HepG2 (cell line): Measurements from ENCODE around the gene MUSK. TPM values are rescaled to one million over a fixed set of nuclear protein-coding genes. Genes with fewer than 3 reads are reported as not detected.

ENCODE experiments used
- ATAC-seq: fragments of 200-7000 bp; cut with Tn5 transposase; 3 replicates; pipeline ENCODE4 v1.9.1; 2020; ENCODE audit warnings: mild to moderate bottlenecking, moderate library complexity
- BruUV-seq: library from RNA; stranded (reverse); fragments of 400-500 nt; replicated peaks from 2 replicates; lab custom pipeline; 2021; lab: Mats Ljungman, UMichigan
- CTCF ChIA-PET: fragments of 300-600 bp; formaldehyde crosslinking; extraction: SDS; loops from one replicate; lab custom pipeline; 2021; ENCODE audit warnings: low total read pairs, inconsistent platforms, low intra/inter-chr PET ratio; lab: Yijun Ruan, JAX
- POLR2A ChIA-PET: fragments of 350-600 bp; sonication (Branson Sonifier 250); formaldehyde crosslinking; loops from one replicate; lab custom pipeline; 2020; ENCODE audit warnings: antibody characterized with exemption, inconsistent platforms; lab: Yijun Ruan, JAX
- DNase-seq: peaks from one replicate; pipeline ENCODE4 v3.0.0-alpha.2; 2015; ENCODE audit warnings: low spot score
- FAIRE-seq: peaks from 3 replicates; lab custom pipeline; 2011; peaks lifted over from hg19 to GRCh38; lab: Jason Lieb, UNC
- H2AFZ ChIP-seq: one replicate; pipeline ENCODE4 v1.6.1; 2011; ENCODE audit warnings: low read length, inconsistent platforms
- H3K27ac ChIP-seq: fragments of 300-600 bp; 3 replicates; pipeline ENCODE4 v1.8.0; 2011; ENCODE audit warnings: mixed run types, mild to moderate bottlenecking, mixed read lengths, low read length, inconsistent platforms; ENCODE audit not compliant: insufficient read depth; ENCODE audit errors: extremely low read length
- H3K27me3 ChIP-seq, 2 experiments: fragments of 200-600 bp in 1 of 2; 2 replicates in 1 of 2; 3 replicates in 1 of 2; pipeline versions ENCODE4 v1.6.0 to v1.8.0; 2011; ENCODE audit warnings: low read length in 2 of 2, mild to moderate bottlenecking in 2 of 2, moderate library complexity in 2 of 2, inconsistent platforms in 1 of 2; ENCODE audit not compliant: insufficient read depth in 2 of 2, control insufficient read depth in 1 of 2
- H3K36me3 ChIP-seq, 2 experiments: fragments of 200-600 bp in 1 of 2; replicated peaks in 1 of 2; 2 replicates in 1 of 2; 3 replicates in 1 of 2; pipeline versions ENCODE4 v1.5.1 to v1.8.0; 2011; ENCODE audit warnings: low read length in 2 of 2, inconsistent platforms in 1 of 2; ENCODE audit not compliant: insufficient read depth in 2 of 2, control insufficient read depth in 1 of 2
- H3K4me1 ChIP-seq: 2 replicates; pipeline ENCODE4 v1.5.1; 2012; ENCODE audit warnings: low read length, inconsistent platforms; ENCODE audit not compliant: insufficient read depth
- H3K4me2 ChIP-seq: 2 replicates; pipeline ENCODE4 v1.6.0; 2011; ENCODE audit warnings: low read depth, low read length, inconsistent platforms
- H3K4me3 ChIP-seq, 3 experiments: fragments of 200-600 bp in 1 of 3; sonication (generic), shearing (Covaris generic) in 1 of 3; replicated peaks in 1 of 3; 2 replicates each; pipeline ENCODE4 v1.5.1; 2011 to 2016; ENCODE audit warnings: low read length in 3 of 3, inconsistent platforms in 2 of 3, low read depth in 2 of 3, mild to moderate bottlenecking in 2 of 3, control low read depth in 1 of 3, mixed read lengths in 1 of 3; ENCODE audit not compliant: insufficient read depth in 1 of 3
- H3K79me2 ChIP-seq: one replicate; pipeline ENCODE4 v1.6.1; 2011; ENCODE audit warnings: low read length, inconsistent platforms; ENCODE audit not compliant: insufficient read depth
- H3K9ac ChIP-seq: 2 replicates; pipeline ENCODE4 v1.6.0; 2011; ENCODE audit warnings: mild to moderate bottlenecking, low read depth, low read length, inconsistent platforms; ENCODE audit not compliant: insufficient read depth
- H3K9me3 ChIP-seq: 2 replicates; pipeline ENCODE4 v1.5.1; 2012; ENCODE audit warnings: mild to moderate bottlenecking, low read length
- H4K20me1 ChIP-seq: 2 replicates; pipeline ENCODE4 v1.6.0; 2011; ENCODE audit warnings: inconsistent platforms, mild to moderate bottlenecking, low read length, moderate library complexity; ENCODE audit not compliant: insufficient read depth
- AGO2 ChIP-seq: fragments of 200-400 bp; formaldehyde crosslinking; optimal IDR thresholded peaks from 2 replicates; pipeline ENCODE3; 2017; ENCODE audit warnings: mild to moderate bottlenecking, low read depth, low read length, moderate library complexity
- CHD4 ChIP-seq: fragments of 200-600 bp; sonication (generic); IDR thresholded peaks from 2 replicates; pipeline ENCODE4 v1.7.0; 2017; ENCODE audit warnings: mild to moderate bottlenecking, low read length, borderline replicate concordance
- GMEB2 ChIP-seq: IDR thresholded peaks from 2 replicates; pipeline ENCODE4 v1.6.1; 2016; ENCODE audit warnings: missing biosample characterization, missing genetic modification reagents, low read depth
- HINFP ChIP-seq: sonication (generic); formaldehyde crosslinking; IDR thresholded peaks from 2 replicates; pipeline ENCODE4 v1.4.0; 2020; ENCODE audit warnings: low read depth, mild to moderate bottlenecking, missing genetic modification reagents
- MTF1 ChIP-seq: sonication (generic); formaldehyde crosslinking; IDR thresholded peaks from 2 replicates; pipeline ENCODE4 v1.5.0; 2020; ENCODE audit warnings: missing genetic modification reagents
- PLRG1 ChIP-seq: fragments of 450-650 bp; conservative IDR thresholded peaks from 2 replicates; pipeline ENCODE4 v1.6.1; 2016
- PRDM4 ChIP-seq: sonication (generic); formaldehyde crosslinking; IDR thresholded peaks from 2 replicates; pipeline ENCODE4 v1.9.0; 2021; ENCODE audit warnings: missing genetic modification reagents, borderline replicate concordance
- RBAK ChIP-seq: sonication (generic); formaldehyde crosslinking; IDR thresholded peaks from 2 replicates; pipeline ENCODE4 v1.5.1; 2020; ENCODE audit warnings: mild to moderate bottlenecking, missing genetic modification reagents
- SIN3B ChIP-seq: fragments of 150-350 bp; IDR thresholded peaks from 2 replicates; pipeline ENCODE4 v1.6.1; 2014; ENCODE audit warnings: low read length
- ZNF20 ChIP-seq: sonication (generic); formaldehyde crosslinking; IDR thresholded peaks from 2 replicates; pipeline ENCODE4 v1.4.0; 2020; ENCODE audit warnings: mild to moderate bottlenecking, moderate library complexity, missing genetic modification reagents
- ZNF552 ChIP-seq: sonication (generic); formaldehyde crosslinking; IDR thresholded peaks from 2 replicates; pipeline ENCODE4 v1.9.0; 2022; ENCODE audit warnings: missing genetic modification reagents, mild to moderate bottlenecking, borderline replicate concordance
- ZNF607 ChIP-seq: sonication (generic); formaldehyde crosslinking; IDR thresholded peaks from 2 replicates; pipeline ENCODE4 v1.5.1; 2020; ENCODE audit warnings: missing genetic modification reagents, mild to moderate bottlenecking, borderline replicate concordance
- ZNF788 ChIP-seq: sonication (generic); formaldehyde crosslinking; IDR thresholded peaks from 2 replicates; pipeline ENCODE4 v1.5.0; 2020; ENCODE audit warnings: mild to moderate bottlenecking, missing genetic modification reagents, borderline replicate concordance
- in situ Hi-C: cut with HindIII; loops from 2 replicates; pipeline ENCODE4 v1.10.0; 2017; ENCODE audit warnings: low pct_unique_long_range_greater_than_20kb; ENCODE audit not compliant: extremely low pct_ligation_motif_present
- intact Hi-C: fragments of 100-400 bp; cut with micrococcal nuclease; formaldehyde crosslinking; loops from one replicate; pipeline ENCODE4 v1.10.0; 2022; ENCODE audit not compliant: unreplicated experiment
- polyA plus RNA-seq, 8 experiments: library from polyadenylated mRNA; depleted of rRNA in 3 of 8; stranded (reverse) in 7 of 8; unstranded in 1 of 8; fragments of >200 nt; fragmentation: Illumina TruSeq in 4 of 8; extraction: Trizol in 4 of 8; gene quantifications; 2 replicates each; pipeline versions ENCODE4 v1.2.1 to v1.2.3, GENCODE V29; 2011 to 2016; ENCODE audit warnings: low read depth in 4 of 8, missing spikeins in 1 of 8, mixed read lengths in 1 of 8; ENCODE audit not compliant: insufficient read depth in 1 of 8
- total RNA-seq, 5 experiments: library from RNA; depleted of rRNA; stranded (reverse); fragments of >200 nt; fragmentation: Illumina TruSeq; extraction: Trizol; gene quantifications; 2 replicates each; pipeline ENCODE4 v1.2.3, GENCODE V29; 2016; ENCODE audit warnings: low read depth in 1 of 5
- TF ChIP-seq, protein P1 (sequence below): sonication (generic); formaldehyde crosslinking; IDR thresholded peaks from 2 replicates; pipeline ENCODE4 v1.8.1; 2023; ENCODE audit warnings: missing genetic modification reagents, mild to moderate bottlenecking, borderline replicate concordance
- TF ChIP-seq, protein P2 (sequence below), 2 experiments: sonication (generic) in 1 of 2; formaldehyde crosslinking in 1 of 2; IDR thresholded peaks; 2 replicates each; pipeline versions ENCODE4 v1.4.0 to v1.6.1; 2018 to 2020; ENCODE audit warnings: missing genetic modification reagents in 2 of 2, borderline replicate concordance in 1 of 2, low read depth in 1 of 2, mild to moderate bottlenecking in 1 of 2, missing biosample characterization in 1 of 2

MUSK gene
- total and polyA plus RNA-seq, 2 of the 13 experiments (the other 11 are each of a cell fraction or from before 2014, with no cell fraction given), result not detected

DNA sequence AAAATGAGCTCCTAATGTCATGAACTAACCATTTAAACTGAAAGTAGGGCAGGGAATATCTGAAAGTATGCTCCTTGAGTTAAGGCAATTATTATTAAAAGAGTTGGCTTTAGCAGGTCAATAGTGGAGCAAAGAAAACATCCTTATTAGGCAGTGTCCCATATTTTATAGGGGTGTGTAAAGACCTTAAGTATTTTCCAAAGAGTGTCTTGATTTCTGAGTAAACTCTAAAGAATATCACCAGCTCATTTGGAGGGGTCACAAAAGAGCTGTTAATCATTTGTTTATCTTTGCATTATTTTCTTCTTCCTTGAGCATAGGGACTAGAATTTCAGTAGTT is 109.3 kb downstream of the MUSK start:
- Histone ChIP-seq H3K4me3 (no peak overlapping the region), H3K27ac (no peak overlapping the region), H3K27me3 (no peaks in the 10 kb centered on the region; a peak in 1 of 5 replicates), H3K36me3 (no peaks in the 10 kb centered on the region), H3K9ac (no peak overlapping the region), H3K9me3 (no peaks in the 10 kb centered on the region), H2AFZ (no peak overlapping the region), H3K4me2 (no peak overlapping the region), H4K20me1 (no peaks in the 10 kb centered on the region), H3K4me1 (no peaks in the 10 kb centered on the region), H3K79me2 (no peaks in the 10 kb centered on the region)
- FAIRE-seq (no peak), ATAC-seq (no peak)
- CTCF ChIA-PET, result no interaction called here
- BruUV-seq, result no TSS peak
- in situ Hi-C loops, result no loop called here
- POLR2A ChIA-PET, result no interaction called here
- TF ChIP-seq ZNF788 (CRISPR knock-in tag), result no peak
- no peak for TF ChIP-seq RBAK (CRISPR knock-in tag)
- no peak for TF ChIP-seq PRDM4
- TF ChIP-seq MTF1 (CRISPR knock-in tag), result no peak
- no peak for TF ChIP-seq ZNF20 (CRISPR knock-in tag)
- no peak for TF ChIP-seq AGO2
- TF ChIP-seq ZNF552, result no peak
- TF ChIP-seq SIN3B, result no peak
- TF ChIP-seq, protein P1, sequence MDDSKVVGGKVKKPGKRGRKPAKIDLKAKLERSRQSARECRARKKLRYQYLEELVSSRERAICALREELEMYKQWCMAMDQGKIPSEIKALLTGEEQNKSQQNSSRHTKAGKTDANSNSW, result no peak
- no peak for TF ChIP-seq HINFP
- no peak for TF ChIP-seq PLRG1
- no peak for TF ChIP-seq ZNF607 (CRISPR knock-in tag)
- TF ChIP-seq GMEB2, result no peak
- no peak for TF ChIP-seq CHD4
- TF ChIP-seq, protein P2, sequence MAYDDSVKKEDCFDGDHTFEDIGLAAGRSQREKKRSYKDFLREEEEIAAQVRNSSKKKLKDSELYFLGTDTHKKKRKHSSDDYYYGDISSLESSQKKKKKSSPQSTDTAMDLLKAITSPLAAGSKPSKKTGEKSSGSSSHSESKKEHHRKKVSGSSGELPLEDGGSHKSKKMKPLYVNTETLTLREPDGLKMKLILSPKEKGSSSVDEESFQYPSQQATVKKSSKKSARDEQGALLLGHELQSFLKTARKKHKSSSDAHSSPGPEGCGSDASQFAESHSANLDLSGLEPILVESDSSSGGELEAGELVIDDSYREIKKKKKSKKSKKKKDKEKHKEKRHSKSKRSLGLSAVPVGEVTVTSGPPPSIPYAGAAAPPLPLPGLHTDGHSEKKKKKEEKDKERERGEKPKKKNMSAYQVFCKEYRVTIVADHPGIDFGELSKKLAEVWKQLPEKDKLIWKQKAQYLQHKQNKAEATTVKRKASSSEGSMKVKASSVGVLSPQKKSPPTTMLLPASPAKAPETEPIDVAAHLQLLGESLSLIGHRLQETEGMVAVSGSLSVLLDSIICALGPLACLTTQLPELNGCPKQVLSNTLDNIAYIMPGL (CRISPR knock-in tag; IDR thresholded peaks at IDR 0.05; ENCODE audit: borderline replicate concordance in 1 of 2, low read depth in 1 of 2), result no peak
- TF ChIP-seq, all 625 proteins: peak for 0
- intact Hi-C loops, result no loop called here
- no peak for DNase-seq
